ENCODE results near the gene NR2F2. TPM values are rescaled to one million over a fixed set of nuclear protein-coding genes. Genes with fewer than 3 reads are reported as not detected.
A peak's percentile ranks its signal among the peaks of the same experiment; 100 is the strongest.

The NR2F2 gene
- 19.1 and 22.9 TPM in 2 replicates for total RNA-seq

DNA sequence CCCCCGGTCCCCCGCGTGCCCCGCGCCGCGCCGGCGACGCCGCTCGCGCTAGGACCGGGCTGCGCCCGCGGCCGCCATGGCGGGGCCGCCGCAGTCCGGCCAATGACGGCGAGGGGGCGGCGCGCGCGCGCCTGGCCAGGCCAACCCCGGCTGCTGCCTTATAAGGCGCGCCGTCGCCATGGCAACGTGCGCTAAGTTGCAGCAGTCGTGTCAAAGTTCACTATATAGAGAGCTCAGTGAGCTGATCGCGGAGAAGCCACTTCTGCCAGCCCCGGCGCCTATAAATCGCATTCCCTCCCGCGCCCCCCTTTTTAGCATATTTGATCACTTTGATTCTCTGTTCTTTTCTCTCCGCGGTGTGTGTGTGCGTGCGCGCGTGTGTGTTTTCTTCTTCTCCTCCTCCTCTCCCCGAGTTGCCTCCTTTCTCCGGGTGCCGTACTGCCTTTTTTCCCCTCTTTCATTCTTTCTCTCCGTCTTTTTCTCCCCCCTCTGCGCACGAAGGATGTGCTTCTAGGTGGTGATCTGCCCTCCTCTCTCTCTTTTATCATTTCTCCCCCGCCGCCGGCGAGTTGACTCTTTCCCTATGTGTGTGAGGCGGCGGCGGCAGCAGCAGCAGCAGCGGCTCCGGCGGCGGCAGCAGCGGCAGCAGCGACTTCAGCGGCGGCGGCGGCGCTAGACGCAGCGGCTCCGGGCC lies at the start of gene NR2F2:
TSS of gene NR2F2 (plus strand) at position 251 of the 694 bp plus-strand sequence. CDS start 1,406 bp downstream, outside the sequence.
- Histone ChIP-seq H3K27me3 (ENCODE audit: control insufficient read depth, insufficient read depth, low read length) (no peaks in the 10 kb centered on the region), H3K36me3 (ENCODE audit: control insufficient read depth, insufficient read depth, low read length) (peaks cover 13% of the 10 kb centered on the region), H3K4me3 (ENCODE audit: low read depth, low read length) (peak within 1 kb of the TSS; percentile 77)
- TF ChIP-seq, protein P1, sequence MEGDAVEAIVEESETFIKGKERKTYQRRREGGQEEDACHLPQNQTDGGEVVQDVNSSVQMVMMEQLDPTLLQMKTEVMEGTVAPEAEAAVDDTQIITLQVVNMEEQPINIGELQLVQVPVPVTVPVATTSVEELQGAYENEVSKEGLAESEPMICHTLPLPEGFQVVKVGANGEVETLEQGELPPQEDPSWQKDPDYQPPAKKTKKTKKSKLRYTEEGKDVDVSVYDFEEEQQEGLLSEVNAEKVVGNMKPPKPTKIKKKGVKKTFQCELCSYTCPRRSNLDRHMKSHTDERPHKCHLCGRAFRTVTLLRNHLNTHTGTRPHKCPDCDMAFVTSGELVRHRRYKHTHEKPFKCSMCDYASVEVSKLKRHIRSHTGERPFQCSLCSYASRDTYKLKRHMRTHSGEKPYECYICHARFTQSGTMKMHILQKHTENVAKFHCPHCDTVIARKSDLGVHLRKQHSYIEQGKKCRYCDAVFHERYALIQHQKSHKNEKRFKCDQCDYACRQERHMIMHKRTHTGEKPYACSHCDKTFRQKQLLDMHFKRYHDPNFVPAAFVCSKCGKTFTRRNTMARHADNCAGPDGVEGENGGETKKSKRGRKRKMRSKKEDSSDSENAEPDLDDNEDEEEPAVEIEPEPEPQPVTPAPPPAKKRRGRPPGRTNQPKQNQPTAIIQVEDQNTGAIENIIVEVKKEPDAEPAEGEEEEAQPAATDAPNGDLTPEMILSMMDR (IDR thresholded peaks at IDR 0.05; ENCODE audit: insufficient read depth, low read length, poor library complexity, severe bottlenecking), result no peak
- peak; percentile 96 for DNase-seq (ENCODE audit: low read depth)

DNA sequence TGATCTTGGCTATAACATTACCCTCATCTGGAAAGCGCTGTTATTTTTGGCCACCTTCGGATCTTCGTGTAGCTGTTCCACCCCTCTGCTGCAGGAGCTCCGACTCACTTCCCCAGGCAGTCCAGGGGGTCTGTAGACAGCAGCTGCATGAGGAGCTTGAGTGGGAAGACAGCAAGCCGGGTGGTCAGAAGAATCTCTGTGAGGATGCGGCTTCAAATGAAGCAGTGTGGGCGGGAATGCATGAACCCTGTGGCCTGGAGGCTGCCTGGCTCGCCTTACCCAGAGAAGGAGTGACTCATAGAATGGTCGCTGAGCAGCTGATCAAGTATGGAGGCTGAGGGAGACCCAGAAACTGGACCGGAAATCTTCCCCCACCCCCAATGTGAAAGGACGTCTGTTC lies 45.2 kb upstream of the NR2F2 start:
- TF ChIP-seq, protein P1 (IDR thresholded peaks at IDR 0.05; ENCODE audit: insufficient read depth, low read length, poor library complexity, severe bottlenecking), result no peak
- Histone ChIP-seq H3K27me3 (ENCODE audit: control insufficient read depth, insufficient read depth, low read length) (no peaks in the 10 kb centered on the region), H3K4me3 (ENCODE audit: low read depth, low read length) (no peak overlapping the region), H3K36me3 (ENCODE audit: control insufficient read depth, insufficient read depth, low read length) (no peaks in the 10 kb centered on the region)
- peak; percentile 80 for DNase-seq (ENCODE audit: low read depth)

GRCh38 chr15:96285729-96286254 lies 44.7 kb upstream of the NR2F2 start:
- TF ChIP-seq, protein P1 (IDR thresholded peaks at IDR 0.05; ENCODE audit: insufficient read depth, low read length, poor library complexity, severe bottlenecking), result no peak
- no peak overlapping the region for H3K4me3 ChIP-seq (ENCODE audit: low read depth, low read length)
- H3K27me3 ChIP-seq (ENCODE audit: control insufficient read depth, insufficient read depth, low read length), result no peaks in the 10 kb centered on the region
- DNase-seq (ENCODE audit: low read depth), result no peak
- H3K36me3 ChIP-seq (ENCODE audit: control insufficient read depth, insufficient read depth, low read length), result no peaks in the 10 kb centered on the region

GRCh38 chr15:96290679-96291078 lies 39.8 kb upstream of the NR2F2 start:
- DNase-seq (ENCODE audit: low read depth), result no peak
- Histone ChIP-seq H3K4me3 (ENCODE audit: low read depth, low read length) (no peak overlapping the region), H3K27me3 (ENCODE audit: control insufficient read depth, insufficient read depth, low read length) (no peaks in the 10 kb centered on the region), H3K36me3 (ENCODE audit: control insufficient read depth, insufficient read depth, low read length) (no peaks in the 10 kb centered on the region)
- TF ChIP-seq, protein P1 (IDR thresholded peaks at IDR 0.05; ENCODE audit: insufficient read depth, low read length, poor library complexity, severe bottlenecking), result no peak

DNA sequence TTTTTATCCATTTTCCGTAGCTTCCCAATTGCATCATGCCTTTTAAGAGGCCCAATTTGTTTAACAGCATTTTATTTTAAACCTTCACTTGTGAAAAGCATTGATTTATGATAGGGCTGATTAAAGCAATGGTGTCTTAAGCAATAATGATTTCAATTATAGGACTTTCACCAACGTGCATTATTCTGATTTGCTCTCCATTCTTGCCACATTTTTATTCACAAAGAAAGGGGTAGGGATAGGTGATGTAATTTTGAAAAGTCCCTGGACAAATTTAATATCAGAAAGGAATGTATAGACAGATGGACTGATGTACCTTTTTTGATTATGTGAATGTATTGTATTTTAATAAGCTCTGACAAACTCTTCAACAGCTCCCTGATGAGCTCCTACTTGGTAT lies 37.9 kb upstream of the NR2F2 start:
- Histone ChIP-seq H3K36me3 (ENCODE audit: control insufficient read depth, insufficient read depth, low read length) (no peaks in the 10 kb centered on the region), H3K27me3 (ENCODE audit: control insufficient read depth, insufficient read depth, low read length) (no peaks in the 10 kb centered on the region), H3K4me3 (ENCODE audit: low read depth, low read length) (no peak overlapping the region)
- TF ChIP-seq, protein P1 (IDR thresholded peaks at IDR 0.05; ENCODE audit: insufficient read depth, low read length, poor library complexity, severe bottlenecking), result no peak
- no peak for DNase-seq (ENCODE audit: low read depth)
